Measurements from ENCODE around the gene SLC45A3. TPM values are rescaled to one million over a fixed set of nuclear protein-coding genes. Genes with fewer than 3 reads are reported as not detected.

Gene SLC45A3
- total and polyA plus RNA-seq, 2 of the 8 experiments (the other 6 are each of a cell fraction or from before 2014, with no cell fraction given), result 13.0 to 14.3 TPM

- no peak for TF ChIP-seq YY1 (IDR thresholded peaks at IDR 0.05; ENCODE audit: low read depth, low read length)
Measured at GRCh38 chr1:205610901-205611466, 69.3 kb downstream of the SLC45A3 start (continued).

Measured in H1 (cell line).